Cerebellar cortex (tissue), 1 donor: ENCODE data around the gene HDHD3.

Source experiments
- DNase-seq: peaks from one replicate; pipeline ENCODE4 v3.0.0-alpha.2; 2015; ENCODE audit warnings: low spot score

HDHD3 gene

GRCh38 chr9:113363336-113363735, 13.4 kb downstream of the HDHD3 start:
- no peak for DNase-seq

GRCh38 chr9:113361304-113362018, 15.3 kb downstream of the HDHD3 start:
- no peak for DNase-seq

- DNase-seq, result no peak
These were observed 16.4 kb downstream of the HDHD3 start for GRCh38 chr9:113360242-113360842.

GRCh38 chr9:113359385-113359784, 17.4 kb downstream of the HDHD3 start:
- DNase-seq, result no peak

- DNase-seq, result no peak
These were observed 20.0 kb downstream of the HDHD3 start for GRCh38 chr9:113356686-113357292.

GRCh38 chr9:113355040-113355596, 21.7 kb downstream of the HDHD3 start:
- no peak for DNase-seq

GRCh38 chr9:113352411-113352810, 24.4 kb downstream of the HDHD3 start:
- DNase-seq, result no peak

- DNase-seq, result no peak
These were observed 24.8 kb downstream of the HDHD3 start for GRCh38 chr9:113352006-113352405.

- no peak for DNase-seq
These were observed 25.8 kb downstream of the HDHD3 start for GRCh38 chr9:113350937-113351336.

- DNase-seq, result no peak
These were observed 26.6 kb downstream of the HDHD3 start for GRCh38 chr9:113350107-113350661.

- DNase-seq, result no peak
These were observed 27.2 kb downstream of the HDHD3 start, which contains the start of gene BSPRY for GRCh38 chr9:113349445-113350094. TSS of gene BSPRY (plus strand) at chr9:113349541. CDS start at chr9:113349580, 39 bp downstream.

GRCh38 chr9:113349066-113349444, 27.7 kb downstream of the HDHD3 start:
- no peak for DNase-seq

- no peak for DNase-seq
These were observed 28.3 kb downstream of the HDHD3 start for GRCh38 chr9:113348437-113348836.

- DNase-seq, result no peak
These were observed 31.1 kb downstream of the HDHD3 start for GRCh38 chr9:113345671-113346070.

GRCh38 chr9:113345190-113345589, 31.6 kb downstream of the HDHD3 start:
- DNase-seq, result no peak

- peak; percentile 49 for DNase-seq
These were observed 33.0 kb downstream of the HDHD3 start for GRCh38 chr9:113343732-113344231.

- peak; percentile 15 for DNase-seq
These were observed 34.9 kb downstream of the HDHD3 start for GRCh38 chr9:113341712-113342410.

GRCh38 chr9:113340011-113340699, 36.6 kb downstream of the HDHD3 start, which contains the start of gene WDR31:
TSS of gene WDR31 (minus strand) at chr9:113340275. CDS start at chr9:113332022, 8,253 bp downstream.
- DNase-seq, result peak; percentile 89

GRCh38 chr9:113337714-113338113, 39.1 kb downstream of the HDHD3 start:
- DNase-seq, result no peak

GRCh38 chr9:113331780-113332179, 45.0 kb downstream of the HDHD3 start:
- DNase-seq, result no peak
